Activated naive CD4-positive, alpha-beta T cell treated with anti-CD3 and anti-CD28 coated beads, Interleukin-2, amount 50 U/mL, for 16 hours (primary cell): ENCODE results near the gene TIMM23.
A peak's percentile ranks its signal among the peaks of the same experiment; 100 is the strongest.
"Not testable (repeated sequence)": the region's sequence is repeated elsewhere in the genome, so short reads cannot be mapped to it uniquely, and the experiment has no call there.

Experiments
- DNase-seq: peaks from one replicate; pipeline ENCODE4 v3.0.0-alpha.2; 2020

TIMM23 gene

GRCh38 chr10:46025406-46025805 is 53.1 kb downstream of the TIMM23 start:
- DNase-seq: no peak

- DNase-seq: no peak
Measured at GRCh38 chr10:46026106-46026505, 53.8 kb downstream of the TIMM23 start.

DNA sequence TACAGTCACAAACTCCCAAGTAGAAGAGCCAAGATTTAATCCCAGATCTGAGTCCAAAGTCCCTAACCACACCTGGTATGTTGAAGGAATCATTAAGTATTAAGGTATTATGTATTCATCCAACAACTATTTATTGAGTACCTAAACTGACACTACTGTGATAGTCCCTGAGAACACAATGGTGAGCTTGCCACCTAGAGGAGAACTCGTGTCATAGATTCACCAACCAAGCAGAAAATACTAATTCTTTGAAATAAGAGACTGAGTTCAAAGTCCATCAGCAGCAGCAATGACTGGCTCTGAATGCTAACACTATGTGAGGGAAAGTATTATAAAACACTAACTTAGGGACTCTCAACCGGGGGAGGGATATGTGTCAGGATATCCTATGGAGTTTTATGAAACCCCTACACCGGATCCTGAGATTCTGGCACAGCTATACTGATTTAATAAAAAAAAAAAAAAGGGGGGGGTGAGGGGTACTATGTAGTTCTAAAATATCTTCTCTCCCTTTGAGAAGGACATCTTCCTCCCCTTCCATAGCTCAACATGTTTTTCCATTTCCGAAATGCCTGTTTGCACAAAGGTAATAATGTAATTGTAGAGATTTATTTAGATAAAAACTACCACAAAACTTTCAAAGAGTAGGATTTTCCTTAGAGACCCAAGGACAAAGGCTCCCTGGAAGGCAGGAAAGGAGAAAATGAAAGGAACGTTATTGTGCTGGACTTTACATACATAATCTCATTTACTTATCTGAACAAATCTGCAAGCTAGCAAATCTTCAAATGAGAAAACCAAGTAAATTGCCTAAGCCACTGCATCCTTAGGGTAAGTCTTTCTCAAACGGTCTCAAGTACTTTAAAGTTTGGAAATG is 56.5 kb downstream of the TIMM23 start:
- peak; percentile 18 for DNase-seq

DNA sequence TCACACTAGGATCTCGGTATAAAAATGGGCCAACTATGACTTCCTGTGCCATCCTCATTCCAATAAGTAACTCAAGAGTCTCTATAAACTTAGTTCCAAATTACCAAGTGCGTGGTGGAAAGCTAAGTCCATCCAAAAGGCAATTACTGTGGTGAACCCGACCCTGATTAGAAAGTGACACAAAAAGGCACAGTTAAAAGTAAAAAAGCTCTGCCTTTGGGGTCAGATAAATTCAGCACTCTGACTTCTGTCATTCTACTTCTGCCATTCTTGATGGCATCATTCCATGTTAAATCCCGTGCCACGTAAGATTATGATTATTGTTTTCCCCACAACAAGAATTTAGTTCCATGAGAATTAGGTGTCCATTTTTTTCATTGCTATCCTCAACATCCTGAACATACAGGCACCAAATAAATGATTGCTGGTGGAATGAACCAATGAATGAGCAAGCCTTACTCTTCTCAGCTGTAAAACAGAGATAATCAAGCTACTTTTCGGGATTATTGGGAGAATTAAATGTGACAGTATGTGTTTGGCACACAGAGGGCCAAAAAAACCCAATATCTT is 57.3 kb downstream of the TIMM23 start:
- DNase-seq: no peak

- peak; percentile 95 for DNase-seq
Measured at GRCh38 chr10:46030091-46030937, 58.0 kb downstream of the TIMM23 start, which contains the start of gene NCOA4. Gene NCOA4 (minus strand): TSS chr10:46030623. CDS start chr10:46016680, 13,943 bp downstream.

- no peak for DNase-seq
Measured at GRCh38 chr10:46031648-46032532, 59.6 kb downstream of the TIMM23 start.

- no peak for DNase-seq
Measured at GRCh38 chr10:46033602-46034011, 61.3 kb downstream of the TIMM23 start.

DNA sequence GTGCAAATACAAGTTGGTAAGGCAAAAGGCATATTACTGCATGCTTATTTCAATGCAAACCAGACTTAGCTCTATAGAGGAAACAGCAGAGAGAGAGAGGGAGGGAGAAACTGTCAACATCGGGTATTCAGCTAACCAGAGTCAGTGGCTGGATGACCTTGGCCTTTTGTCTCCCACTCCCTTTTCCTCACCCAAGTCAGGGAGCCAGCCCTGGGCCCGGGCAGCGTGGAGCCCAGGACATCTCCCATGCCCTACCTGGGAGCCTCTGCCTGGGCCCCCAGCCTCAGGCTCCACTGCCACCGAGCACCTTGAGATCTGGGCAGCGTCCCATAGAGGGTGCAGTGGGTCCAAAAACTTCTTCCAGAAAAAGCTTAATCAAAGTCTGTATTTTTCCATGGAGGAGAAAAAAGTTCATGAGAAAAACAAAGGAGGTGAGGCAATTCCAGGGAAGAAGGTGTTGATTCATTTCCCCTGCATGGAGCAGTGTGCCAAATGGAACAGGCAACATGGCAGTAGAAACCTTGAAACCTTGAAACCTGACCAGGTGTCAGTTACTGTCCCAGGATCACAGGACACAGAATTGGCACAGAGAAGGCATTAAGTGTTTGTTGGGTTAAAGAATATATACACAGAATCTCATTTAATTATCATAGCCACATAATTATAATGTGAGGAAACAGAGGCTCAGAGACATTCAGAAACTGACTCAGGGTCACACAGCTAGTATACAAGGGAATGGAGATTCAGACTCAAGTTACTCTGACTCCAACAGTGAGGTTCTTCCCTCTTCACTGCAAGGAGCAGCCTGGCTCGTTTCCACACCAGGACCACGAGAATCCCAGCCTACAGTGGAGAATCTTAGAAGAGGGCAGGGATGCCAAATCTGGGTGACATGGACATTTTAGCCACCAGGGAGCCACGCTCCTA is 63.9 kb downstream of the TIMM23 start:
- DNase-seq: no peak

DNA sequence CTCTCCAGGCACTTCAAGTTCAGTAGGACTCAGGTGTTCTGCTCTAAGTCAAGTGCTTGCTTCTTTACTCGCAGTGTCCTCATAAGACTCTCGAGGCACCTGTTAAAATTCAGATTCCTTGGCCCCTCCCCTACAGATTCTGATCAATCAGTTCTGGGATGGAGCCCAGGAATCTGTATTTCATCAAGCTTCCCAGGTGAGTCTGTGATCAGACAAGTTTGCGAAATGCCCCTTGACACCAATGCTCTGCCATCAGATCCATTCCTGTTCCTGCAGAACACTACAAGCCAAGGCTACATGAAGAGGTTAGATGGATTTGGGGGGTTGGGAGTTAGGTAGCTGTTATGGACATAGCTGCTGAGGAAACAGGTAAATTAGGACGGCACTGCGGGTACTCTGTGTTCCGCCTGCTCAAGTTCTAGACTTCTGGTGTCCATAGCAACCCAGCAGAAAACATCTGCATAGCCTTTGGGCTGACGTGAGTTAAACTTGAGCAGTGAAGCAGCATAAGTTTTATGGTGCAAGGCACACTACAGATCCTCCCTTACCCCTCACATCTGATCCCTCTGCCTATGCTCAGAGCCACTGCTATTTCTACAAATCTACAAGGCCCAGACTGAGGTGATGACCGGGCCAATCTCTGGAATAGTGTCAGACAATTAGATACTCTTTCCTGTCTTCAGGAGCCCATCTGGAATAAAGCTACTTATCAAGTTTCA is 65.0 kb downstream of the TIMM23 start:
- no peak for DNase-seq

DNA sequence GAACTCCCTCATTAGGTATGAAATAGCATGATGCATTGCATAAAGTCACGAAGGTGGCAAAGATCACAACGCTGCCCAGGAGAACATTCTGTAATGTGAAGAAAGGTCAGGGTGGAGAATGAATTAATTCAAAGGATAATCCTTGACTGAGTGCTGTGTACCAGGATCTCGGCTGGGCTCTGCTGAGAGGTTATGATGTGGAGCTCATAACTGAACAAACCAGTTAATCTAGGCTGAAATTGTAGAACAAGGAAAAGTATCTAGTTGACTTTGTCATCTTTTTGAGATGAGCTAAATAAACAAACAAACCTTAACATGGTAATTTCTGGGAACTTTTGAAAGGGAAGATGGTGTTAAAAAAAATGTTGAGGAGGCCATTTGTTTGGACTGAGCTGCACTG is 67.7 kb downstream of the TIMM23 start:
- DNase-seq: no peak

GRCh38 chr10:46042527-46042926 is 70.2 kb downstream of the TIMM23 start:
- no peak for DNase-seq

- DNase-seq: no peak
Measured at GRCh38 chr10:46046261-46046660, 74.0 kb downstream of the TIMM23 start, which contains the start of gene MSMB. Gene MSMB (minus strand): TSS chr10:46046269. CDS start chr10:46046237, 32 bp downstream.

DNA sequence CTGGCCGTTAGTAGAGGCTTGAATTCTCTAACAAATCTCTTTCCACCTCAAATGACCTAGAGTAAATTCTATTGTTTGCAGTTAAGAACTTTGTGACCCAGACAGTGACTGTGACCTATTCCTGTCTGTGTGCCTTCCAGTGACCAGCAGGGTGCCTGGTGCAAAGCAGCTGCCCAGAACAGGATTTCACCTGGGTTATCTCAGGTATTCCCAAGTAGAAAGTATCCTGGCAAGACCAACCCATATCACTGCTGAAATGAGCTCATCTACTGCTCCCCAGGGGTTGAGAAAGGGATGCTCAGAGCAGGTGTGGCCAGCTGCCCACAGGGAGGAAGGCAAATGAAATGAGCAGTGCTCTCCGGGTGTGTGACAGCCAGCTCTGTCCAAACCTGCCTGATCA is 75.9 kb downstream of the TIMM23 start:
- no peak for DNase-seq

DNA sequence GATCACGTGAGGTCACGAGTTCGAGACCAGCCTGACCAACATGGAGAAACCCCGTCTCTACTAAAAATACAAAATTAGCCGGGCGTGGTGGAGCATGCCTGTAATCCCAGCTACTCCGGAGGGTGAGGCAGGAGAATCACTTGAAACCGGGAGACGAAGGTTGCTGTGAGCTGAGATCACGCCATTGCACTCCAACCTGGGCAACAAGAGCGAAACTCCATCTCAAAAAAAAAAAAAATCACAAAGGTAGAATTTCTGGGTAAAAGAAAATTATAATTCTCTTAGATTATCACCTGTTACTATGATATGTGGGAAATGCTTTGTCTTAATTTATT is 77.2 kb downstream of the TIMM23 start:
- DNase-seq: not testable (repeated sequence)

GRCh38 chr10:46050941-46051623 is 78.8 kb downstream of the TIMM23 start:
- no peak for DNase-seq

- DNase-seq: no peak
Measured at GRCh38 chr10:46052057-46052790, 79.9 kb downstream of the TIMM23 start.

DNA sequence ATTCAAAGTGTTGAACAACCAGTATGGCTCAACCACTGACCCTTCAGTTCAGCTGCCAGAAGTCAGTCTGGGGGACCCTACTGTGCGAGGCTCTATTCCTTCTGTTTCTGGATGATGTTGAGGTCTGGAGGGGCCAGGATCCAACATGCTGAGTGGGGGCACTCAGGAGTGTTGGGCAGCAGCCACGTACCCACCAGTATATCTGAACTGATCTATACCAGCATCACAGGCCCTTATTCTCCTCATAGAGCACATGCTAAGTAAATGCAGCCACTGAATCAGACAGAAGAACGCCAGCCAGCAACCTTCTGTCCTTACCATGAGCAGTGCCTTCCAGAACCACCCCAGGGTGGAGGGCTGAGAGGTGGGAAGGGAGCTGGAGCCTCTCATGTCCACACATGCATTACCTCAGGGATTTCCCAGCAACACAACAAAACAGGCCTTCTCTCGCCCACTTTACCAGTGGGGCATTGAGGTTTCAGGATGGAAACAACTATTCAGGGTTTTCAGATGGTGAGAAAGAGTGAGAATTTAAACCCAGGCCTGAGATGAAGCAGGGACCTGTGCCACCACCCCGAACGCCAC is 80.6 kb downstream of the TIMM23 start:
- no peak for DNase-seq
